HG03045 (cell line): ENCODE data around the gene CRYBA2.

Experiments
- ATAC-seq: cut with Tn5 transposase; IDR thresholded peaks from one replicate; pipeline ENCODE4 v1.9.1; 2021; ENCODE audit warnings: mild to moderate bottlenecking, moderate library complexity; ENCODE audit not compliant: unreplicated experiment

Gene CRYBA2

GRCh38 chr2:218958276-218958675, 34.9 kb downstream of the CRYBA2 start:
- ATAC-seq: no peak

- ATAC-seq: no peak
These were observed 35.6 kb downstream of the CRYBA2 start for GRCh38 chr2:218957671-218958070.

GRCh38 chr2:218956039-218956438, 37.2 kb downstream of the CRYBA2 start:
- ATAC-seq: no peak

- no peak for ATAC-seq
These were observed 38.5 kb downstream of the CRYBA2 start for GRCh38 chr2:218954541-218955300.

- no peak for ATAC-seq
These were observed 39.8 kb downstream of the CRYBA2 start for GRCh38 chr2:218953366-218953954.

- ATAC-seq: no peak
These were observed 41.1 kb downstream of the CRYBA2 start for GRCh38 chr2:218952160-218952559.

GRCh38 chr2:218946621-218947020, 46.6 kb downstream of the CRYBA2 start:
- ATAC-seq: no peak

GRCh38 chr2:218944759-218945404, 48.3 kb downstream of the CRYBA2 start:
- no peak for ATAC-seq
